GM19238 (cell line): Measurements from ENCODE around the gene AURKAIP1.
"Not testable (repeated sequence)": the region's sequence is repeated elsewhere in the genome, so short reads cannot be mapped to it uniquely, and the experiment has no call there.

Experiments
- DNase-seq: peaks from one replicate; pipeline ENCODE4 v3.0.0; 2011; ENCODE audit warnings: low spot score; ENCODE audit not compliant: insufficient read length

The AURKAIP1 gene

GRCh38 chr1:1387098-1388077, 12.4 kb upstream of the AURKAIP1 start:
- no peak for DNase-seq

- DNase-seq: no peak
Observed at GRCh38 chr1:1385931-1386330, 10.9 kb upstream of the AURKAIP1 start.

GRCh38 chr1:1385339-1385738, 10.3 kb upstream of the AURKAIP1 start:
- not testable (repeated sequence) for DNase-seq

GRCh38 chr1:1381294-1381693, 6.3 kb upstream of the AURKAIP1 start:
- DNase-seq: no peak

- no peak for DNase-seq
Observed at GRCh38 chr1:1380860-1381259, 5.9 kb upstream of the AURKAIP1 start.

GRCh38 chr1:1377540-1378205, 2.7 kb upstream of the AURKAIP1 start:
- DNase-seq: no peak

GRCh38 chr1:1376551-1377226, 1.7 kb upstream of the AURKAIP1 start:
- no peak for DNase-seq

- DNase-seq: no peak
Observed at GRCh38 chr1:1374589-1374928, 448 bp downstream of the AURKAIP1 start.

- no peak for DNase-seq
Observed at GRCh38 chr1:1373815-1374588, 1.0 kb downstream of the AURKAIP1 start.

GRCh38 chr1:1373051-1373814, 1.8 kb downstream of the AURKAIP1 start:
- DNase-seq: no peak

GRCh38 chr1:1371746-1372711, 3.0 kb downstream of the AURKAIP1 start:
- DNase-seq: peak; percentile 90

- no peak for DNase-seq
Observed at GRCh38 chr1:1371364-1371745, 3.7 kb downstream of the AURKAIP1 start.

- no peak for DNase-seq
Observed at GRCh38 chr1:1370771-1371300, 4.2 kb downstream of the AURKAIP1 start.

GRCh38 chr1:1370094-1370493, 4.9 kb downstream of the AURKAIP1 start:
- not testable (repeated sequence) for DNase-seq

GRCh38 chr1:1367315-1367714, 7.7 kb downstream of the AURKAIP1 start:
- no peak for DNase-seq

GRCh38 chr1:1366699-1367066, 8.3 kb downstream of the AURKAIP1 start:
- no peak for DNase-seq

GRCh38 chr1:1365875-1366698, 8.9 kb downstream of the AURKAIP1 start:
- DNase-seq: no peak

GRCh38 chr1:1364266-1364665, 10.7 kb downstream of the AURKAIP1 start:
- DNase-seq: no peak
